Measurements from ENCODE around the gene KRTAP10-5. TPM values are rescaled to one million over a fixed set of nuclear protein-coding genes. Genes with fewer than 3 reads are reported as not detected.

Gene KRTAP10-5
- total RNA-seq, 1 experiment from 2014 or later: not detected

- ChIA-PET POLR2A (no interaction called here), CTCF (interaction anchor here (1.5 kb wide), 1 partner anchor 227 kb away, joined by 3 read pairs; no protein-coding TSS in a partner anchor)
- Mint-ChIP-seq H3K27me3 (ENCODE audit: low read depth) (peaks cover 2% of the 10 kb centered on the region; the same call in 1 of the 2 replicates), H3K4me1 (no peaks in the 10 kb centered on the region), H3K9me3 (peaks cover 18% of the 10 kb centered on the region), H3K36me3 (peaks cover 11% of the 10 kb centered on the region), H3K4me3 (no peak overlapping the region), H3K27ac (no peak overlapping the region)
- TF ChIP-seq ZNF263 (CRISPR knock-in tag; IDR thresholded peaks at IDR 0.05; ENCODE audit: low read depth) (no peak), ZNF281 (CRISPR knock-in tag; IDR thresholded peaks at IDR 0.05) (no peak), TP53 (CRISPR knock-in tag; IDR thresholded peaks at IDR 0.05) (no peak), FOXP1 (CRISPR knock-in tag; IDR thresholded peaks at IDR 0.05; ENCODE audit: borderline replicate concordance) (no peak), ZNF671 (CRISPR knock-in tag; IDR thresholded peaks at IDR 0.05) (no peak), ATF1 (CRISPR knock-in tag; IDR thresholded peaks at IDR 0.05) (no peak), JAZF1 (CRISPR knock-in tag; IDR thresholded peaks at IDR 0.05) (no peak), PRRX2 (CRISPR knock-in tag; IDR thresholded peaks at IDR 0.05) (no peak), TCF7 (CRISPR knock-in tag; IDR thresholded peaks at IDR 0.05; ENCODE audit: low read depth) (no peak), USF1 (CRISPR knock-in tag; IDR thresholded peaks at IDR 0.05) (no peak), SOX15 (CRISPR knock-in tag; IDR thresholded peaks at IDR 0.05) (no peak), RORB (CRISPR knock-in tag; IDR thresholded peaks at IDR 0.05) (no peak), ZNF138 (CRISPR knock-in tag; conservative IDR thresholded peaks at IDR 0.05) (no peak)
- ATAC-seq (no peak), DNase-seq (ENCODE audit: low spot score) (no peak)
Measured at GRCh38 chr21:44566403-44566802, 14.0 kb downstream of the KRTAP10-5 start.

GRCh38 chr21:44564886-44565598 lies 15.4 kb downstream of the KRTAP10-5 start:
- TF ChIP-seq TEAD1 (CRISPR knock-in tag; IDR thresholded peaks at IDR 0.05) (no peak), IRF2 (CRISPR knock-in tag; IDR thresholded peaks at IDR 0.05; ENCODE audit: borderline replicate concordance, low read depth) (no peak), ZNF423 (CRISPR knock-in tag; IDR thresholded peaks at IDR 0.05) (no peak), SMAD4 (CRISPR knock-in tag; IDR thresholded peaks at IDR 0.05) (no peak), SMAD3 (CRISPR knock-in tag; IDR thresholded peaks at IDR 0.05; ENCODE audit: borderline replicate concordance) (no peak), ZNF232 (CRISPR knock-in tag; IDR thresholded peaks at IDR 0.05) (no peak), ZSCAN18 (CRISPR knock-in tag; IDR thresholded peaks at IDR 0.05) (no peak), ELF4 (CRISPR knock-in tag; IDR thresholded peaks at IDR 0.05; ENCODE audit: low read depth) (no peak)
- CTCF ChIA-PET: interaction anchor here (1.5 kb wide), 1 partner anchor 228 kb away, joined by 3 read pairs; no protein-coding TSS in a partner anchor
- Mint-ChIP-seq H3K4me1 (no peaks in the 10 kb centered on the region), H3K4me3 (no peak overlapping the region), H3K36me3 (no peaks in the 10 kb centered on the region), H3K27me3 (ENCODE audit: low read depth) (no peaks in the 10 kb centered on the region; the same call in 1 of the 2 replicates), H3K9me3 (peaks cover 10% of the 10 kb centered on the region), H3K27ac (no peak overlapping the region)
- ATAC-seq (no peak), DNase-seq (ENCODE audit: low spot score) (no peak)
- POLR2A ChIA-PET: no interaction called here
